Natural killer cell (primary cell): ENCODE measurements around the gene TTC8. TPM values are rescaled to one million over a fixed set of nuclear protein-coding genes. Genes with fewer than 3 reads are reported as not detected.

ENCODE experiments used
- ATAC-seq, 3 donors: fragments of 150-1000 bp in 2 of 3; fragments of 200-7000 bp in 1 of 3; cut with Tn5 transposase; 1 replicate in 1 of 3; 2 replicates in 2 of 3; pipeline ENCODE4 v1.10.0; 2021; ENCODE audit warnings: mild to moderate bottlenecking in 2 of 3, moderate library complexity in 2 of 3
- DNase-seq, 2 donors: peaks; one replicate each; pipeline versions ENCODE4 v3.0.0 to v3.0.0-alpha.2; 2013 to 2021; ENCODE audit warnings: mixed read lengths in 1 of 2
- H3K27ac ChIP-seq: one replicate; pipeline ENCODE4 v1.5.1; 2013; ENCODE audit warnings: mild to moderate bottlenecking, low read length
- H3K27me3 ChIP-seq: one replicate; pipeline ENCODE4 v1.6.1; 2013; ENCODE audit warnings: low read length; ENCODE audit not compliant: control insufficient read depth, insufficient read depth
- H3K36me3 ChIP-seq: one replicate; pipeline ENCODE4 v1.6.1; 2013; ENCODE audit warnings: low read length; ENCODE audit not compliant: control insufficient read depth, insufficient read depth
- H3K4me1 ChIP-seq: one replicate; pipeline ENCODE4 v1.6.1; 2013; ENCODE audit warnings: low read length; ENCODE audit not compliant: control insufficient read depth, insufficient read depth
- H3K4me3 ChIP-seq: one replicate; pipeline ENCODE4 v1.5.1; 2013; ENCODE audit warnings: low read length
- H3K9me3 ChIP-seq: one replicate; pipeline ENCODE4 v1.6.1; 2013; ENCODE audit warnings: low read length; ENCODE audit not compliant: control insufficient read depth, insufficient read depth
- H3K27ac Mint-ChIP-seq, 2 donors: one replicate each; pipeline ENCODE4 v1.8.0; 2022; ENCODE audit warnings: mild to moderate bottlenecking in 2 of 2, mixed read lengths in 2 of 2, moderate library complexity in 1 of 2
- H3K27me3 Mint-ChIP-seq, 2 donors: one replicate each; pipeline ENCODE4 v1.8.0; 2022; ENCODE audit warnings: low read depth in 2 of 2, mixed read lengths in 2 of 2
- H3K36me3 Mint-ChIP-seq: one replicate; pipeline ENCODE4 v1.8.0; 2022; ENCODE audit warnings: mixed read lengths
- H3K4me1 Mint-ChIP-seq, 2 donors: one replicate each; pipeline ENCODE4 v1.8.0; 2022; ENCODE audit warnings: mixed read lengths in 2 of 2
- H3K4me3 Mint-ChIP-seq: one replicate; pipeline ENCODE4 v1.8.0; 2022; ENCODE audit warnings: mild to moderate bottlenecking, moderate library complexity, mixed read lengths
- H3K9me3 Mint-ChIP-seq, 2 donors: one replicate each; pipeline ENCODE4 v1.8.0; 2022; ENCODE audit warnings: mixed read lengths in 2 of 2
- WGBS: methylation state at CpG from one replicate; pipeline ENCODE4 v1.1.7; 2013; ENCODE audit warnings: missing lambda C conversion rate; ENCODE audit not compliant: insufficient coverage; 5-methylcytosine and 5-hydroxymethylcytosine counted together
- intact Hi-C: fragments of 100-400 bp; cut with micrococcal nuclease; formaldehyde crosslinking; loops from one replicate; pipeline ENCODE4 v1.14.2; 2022
- total RNA-seq, 4 donors: library from RNA; stranded (reverse); fragments of 120-200 nt in 1 of 4; gene quantifications; one replicate each; pipeline versions ENCODE4 v1.2.3 to v1.2.4, GENCODE V29; 2013 to 2022
- TF ChIP-seq, protein P1 (sequence below): fragments of 200-600 bp; IDR thresholded peaks from one replicate; pipeline ENCODE4 v1.8.0; 2022; ENCODE audit warnings: antibody characterized with exemption

The TTC8 gene
- total RNA-seq, 3 donors from 2014 or later (not counting 1 experiment from before 2014, with no cell fraction given): 1.3 to 2.4 (median 1.9) TPM

DNA sequence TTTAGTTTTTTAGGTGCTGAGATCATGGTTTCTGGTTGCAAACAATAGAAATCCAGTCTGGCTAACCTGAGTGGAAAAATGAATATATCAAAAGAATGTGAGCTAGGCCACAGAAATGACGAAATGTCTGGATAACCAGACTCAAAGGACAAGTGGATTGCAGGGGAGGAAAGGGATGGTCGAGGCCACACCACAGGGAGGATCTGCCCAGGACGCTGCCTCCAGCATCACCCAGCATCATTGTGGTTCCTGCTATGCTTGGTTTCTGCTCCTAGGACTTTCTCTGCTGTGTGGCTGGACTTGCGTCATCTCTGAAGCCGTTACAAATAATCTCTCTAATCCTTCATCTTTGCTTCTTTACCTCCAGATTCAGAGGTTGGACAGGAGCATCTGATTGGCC is 80.4 kb downstream of the TTC8 start:
- H3K27ac ChIP-seq: no peak overlapping the region
- 87% methylated on average over 5 of the region's 5 CpGs for WGBS
- H3K27me3 ChIP-seq: no peaks in the 10 kb centered on the region
- H3K9me3 ChIP-seq: no peaks in the 10 kb centered on the region
- peaks cover 18% of the 10 kb centered on the region for H3K36me3 Mint-ChIP-seq
- H3K27me3 Mint-ChIP-seq: peaks cover 12 to 31% of the 10 kb centered on the region in 2 donors
- no peak overlapping the region for H3K4me3 ChIP-seq
- no peak overlapping the region for H3K27ac Mint-ChIP-seq
- DNase-seq: no peak
- no peaks in the 10 kb centered on the region for H3K4me1 Mint-ChIP-seq
- H3K9me3 Mint-ChIP-seq: no peaks in the 10 kb centered on the region
- intact Hi-C loops: no loop called here
- TF ChIP-seq, protein P1, sequence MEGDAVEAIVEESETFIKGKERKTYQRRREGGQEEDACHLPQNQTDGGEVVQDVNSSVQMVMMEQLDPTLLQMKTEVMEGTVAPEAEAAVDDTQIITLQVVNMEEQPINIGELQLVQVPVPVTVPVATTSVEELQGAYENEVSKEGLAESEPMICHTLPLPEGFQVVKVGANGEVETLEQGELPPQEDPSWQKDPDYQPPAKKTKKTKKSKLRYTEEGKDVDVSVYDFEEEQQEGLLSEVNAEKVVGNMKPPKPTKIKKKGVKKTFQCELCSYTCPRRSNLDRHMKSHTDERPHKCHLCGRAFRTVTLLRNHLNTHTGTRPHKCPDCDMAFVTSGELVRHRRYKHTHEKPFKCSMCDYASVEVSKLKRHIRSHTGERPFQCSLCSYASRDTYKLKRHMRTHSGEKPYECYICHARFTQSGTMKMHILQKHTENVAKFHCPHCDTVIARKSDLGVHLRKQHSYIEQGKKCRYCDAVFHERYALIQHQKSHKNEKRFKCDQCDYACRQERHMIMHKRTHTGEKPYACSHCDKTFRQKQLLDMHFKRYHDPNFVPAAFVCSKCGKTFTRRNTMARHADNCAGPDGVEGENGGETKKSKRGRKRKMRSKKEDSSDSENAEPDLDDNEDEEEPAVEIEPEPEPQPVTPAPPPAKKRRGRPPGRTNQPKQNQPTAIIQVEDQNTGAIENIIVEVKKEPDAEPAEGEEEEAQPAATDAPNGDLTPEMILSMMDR: no peak
- H3K4me1 ChIP-seq: no peaks in the 10 kb centered on the region
- no peak overlapping the region for H3K4me3 Mint-ChIP-seq
- H3K36me3 ChIP-seq: no peaks in the 10 kb centered on the region
- ATAC-seq: no peak

DNA sequence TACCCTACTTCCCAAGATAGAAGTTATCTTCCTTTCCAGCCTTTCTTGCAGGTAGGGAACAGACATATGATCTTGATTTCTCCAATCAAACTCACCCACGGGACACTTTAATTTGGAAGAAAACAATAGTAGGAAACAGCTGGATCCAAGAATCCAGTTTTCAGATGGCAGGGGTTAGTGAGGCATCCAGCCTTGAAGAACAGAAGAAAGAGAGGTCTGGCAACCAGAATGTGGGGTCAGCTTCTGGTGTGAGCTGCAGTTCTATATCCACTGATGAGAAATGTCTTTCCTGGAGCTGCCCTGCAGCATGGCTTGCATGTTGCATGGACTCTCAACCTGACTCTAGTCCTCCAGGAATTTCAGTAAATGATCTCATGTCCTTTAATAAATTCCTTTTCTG is 83.8 kb downstream of the TTC8 start:
- Mint-ChIP-seq H3K4me1 (no peaks in the 10 kb centered on the region), H3K27me3 (peaks cover 0 to 23% of the 10 kb centered on the region in 2 donors), H3K27ac (no peak overlapping the region), H3K9me3 (no peaks in the 10 kb centered on the region), H3K36me3 (peaks cover 18% of the 10 kb centered on the region), H3K4me3 (no peak overlapping the region)
- intact Hi-C loops: no loop called here
- no peaks in the 10 kb centered on the region for H3K36me3 ChIP-seq
- DNase-seq (no peak), ATAC-seq (no peak)
- TF ChIP-seq, protein P1: no peak
- no peaks in the 10 kb centered on the region for H3K9me3 ChIP-seq
- 92% methylated on average over 1 of the region's 1 CpG for WGBS
- H3K4me3 ChIP-seq: no peak overlapping the region
- no peaks in the 10 kb centered on the region for H3K4me1 ChIP-seq
- H3K27ac ChIP-seq: no peak overlapping the region
- H3K27me3 ChIP-seq: no peaks in the 10 kb centered on the region

DNA sequence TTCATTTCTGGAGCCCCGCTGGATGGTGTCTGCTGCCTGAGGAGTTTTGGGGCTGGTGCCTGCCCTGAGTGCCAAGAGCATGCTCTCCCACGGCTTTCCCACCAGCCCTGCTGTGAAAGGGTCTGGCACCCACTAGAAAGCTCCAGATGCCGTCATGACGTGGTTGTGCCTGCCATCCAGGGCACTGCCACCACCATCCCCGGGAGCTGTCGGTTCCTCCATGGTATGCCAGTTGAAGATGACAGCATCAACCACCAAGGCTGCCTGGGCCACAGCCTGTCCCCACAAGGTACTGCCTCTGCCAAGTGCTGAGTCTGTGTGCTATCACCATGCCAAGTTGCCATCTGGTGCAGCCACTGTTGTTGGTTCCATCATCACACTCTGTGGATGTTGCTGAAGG is 85.9 kb downstream of the TTC8 start:
- Histone ChIP-seq H3K4me3 (no peak overlapping the region), H3K9me3 (no peaks in the 10 kb centered on the region), H3K36me3 (no peaks in the 10 kb centered on the region), H3K4me1 (no peaks in the 10 kb centered on the region), H3K27ac (no peak overlapping the region), H3K27me3 (no peaks in the 10 kb centered on the region)
- no peaks in the 10 kb centered on the region for H3K9me3 Mint-ChIP-seq
- no peak overlapping the region for H3K27ac Mint-ChIP-seq
- intact Hi-C loops: no loop called here
- WGBS: 87% methylated on average over 6 of the region's 6 CpGs
- DNase-seq (no peak), ATAC-seq (no peak)
- H3K4me1 Mint-ChIP-seq: no peaks in the 10 kb centered on the region
- TF ChIP-seq, protein P1: no peak
- no peak overlapping the region for H3K4me3 Mint-ChIP-seq
- H3K27me3 Mint-ChIP-seq: peaks cover 4 to 15% of the 10 kb centered on the region in 2 donors
- H3K36me3 Mint-ChIP-seq: peaks cover 18% of the 10 kb centered on the region

DNA sequence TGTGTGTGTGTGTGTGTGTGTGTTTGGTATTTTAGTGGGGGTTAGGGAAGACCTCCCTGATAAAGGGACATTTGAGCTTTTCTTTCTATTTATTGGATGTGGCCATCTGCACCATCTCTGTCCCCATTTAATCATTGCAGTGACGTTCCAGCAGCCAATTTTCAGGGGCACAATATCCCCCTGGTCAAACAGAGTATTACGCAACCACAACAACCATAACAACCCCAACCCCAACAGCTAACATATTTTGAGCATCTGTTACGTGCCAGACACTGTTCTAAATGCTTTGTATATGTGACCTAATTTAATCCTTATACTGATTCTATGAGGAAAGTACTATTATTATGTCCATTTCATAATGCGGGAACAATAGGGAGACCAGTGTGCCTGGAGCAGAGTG is 87.4 kb downstream of the TTC8 start:
- TF ChIP-seq, protein P1: no peak
- no peaks in the 10 kb centered on the region for H3K36me3 ChIP-seq
- H3K4me3 ChIP-seq: no peak overlapping the region
- H3K27ac Mint-ChIP-seq: no peak overlapping the region
- DNase-seq: no peak
- H3K27me3 ChIP-seq: no peaks in the 10 kb centered on the region
- 77% methylated on average over 3 of the region's 4 CpGs for WGBS
- intact Hi-C loops: no loop called here
- no peaks in the 10 kb centered on the region for H3K4me1 Mint-ChIP-seq
- H3K27ac ChIP-seq: no peak overlapping the region
- no peaks in the 10 kb centered on the region for H3K4me1 ChIP-seq
- no peaks in the 10 kb centered on the region for H3K9me3 ChIP-seq
- H3K4me3 Mint-ChIP-seq: no peak overlapping the region
- H3K9me3 Mint-ChIP-seq: no peaks in the 10 kb centered on the region
- no peak for ATAC-seq
- peaks cover 7 to 16% of the 10 kb centered on the region in 2 donors for H3K27me3 Mint-ChIP-seq
- H3K36me3 Mint-ChIP-seq: peaks cover 8% of the 10 kb centered on the region
